SIG-M5 (cell line): ENCODE measurements around the gene COL9A2.

ENCODE experiments used
- DNase-seq: peaks from one replicate; lab custom pipeline; 2025; lab: John Stamatoyannopoulos, UW

COL9A2 gene

DNA sequence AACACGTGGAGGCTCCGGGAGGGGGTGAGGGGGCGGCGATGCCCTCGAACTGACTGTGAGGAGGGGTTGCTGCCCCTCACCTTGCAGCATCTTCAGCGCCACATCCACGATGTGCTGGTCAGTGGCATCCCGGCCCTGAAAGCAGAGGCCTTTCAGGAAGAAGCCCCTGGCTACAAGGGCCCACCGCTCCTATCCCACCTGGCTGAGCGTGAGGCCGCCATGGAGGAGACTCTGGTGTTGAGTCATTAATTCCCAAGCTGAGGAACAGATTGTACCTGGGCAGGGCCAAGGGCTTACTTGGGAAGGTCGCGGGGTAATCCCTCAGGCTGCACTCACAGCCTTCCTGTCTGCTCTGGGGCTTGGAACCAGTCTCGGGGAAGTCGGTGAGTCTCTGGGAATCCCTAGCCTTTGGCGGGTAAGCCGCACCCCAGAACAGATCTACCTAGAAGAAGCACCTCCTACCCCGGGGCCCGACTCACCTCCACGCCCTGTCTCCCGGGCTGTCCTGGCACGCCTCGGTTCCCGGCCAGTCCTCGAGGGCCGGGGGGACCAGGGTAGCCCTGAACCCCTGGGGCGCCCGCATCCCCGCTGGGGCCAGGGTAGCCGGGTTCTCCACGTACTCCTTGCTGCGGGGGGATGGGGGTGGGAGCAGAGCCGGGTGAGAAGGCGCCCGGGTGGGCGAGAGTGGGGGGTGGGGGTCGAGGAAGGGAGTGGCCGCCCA lies 13.9 kb downstream of the COL9A2 start:
- DNase-seq: no peak

DNA sequence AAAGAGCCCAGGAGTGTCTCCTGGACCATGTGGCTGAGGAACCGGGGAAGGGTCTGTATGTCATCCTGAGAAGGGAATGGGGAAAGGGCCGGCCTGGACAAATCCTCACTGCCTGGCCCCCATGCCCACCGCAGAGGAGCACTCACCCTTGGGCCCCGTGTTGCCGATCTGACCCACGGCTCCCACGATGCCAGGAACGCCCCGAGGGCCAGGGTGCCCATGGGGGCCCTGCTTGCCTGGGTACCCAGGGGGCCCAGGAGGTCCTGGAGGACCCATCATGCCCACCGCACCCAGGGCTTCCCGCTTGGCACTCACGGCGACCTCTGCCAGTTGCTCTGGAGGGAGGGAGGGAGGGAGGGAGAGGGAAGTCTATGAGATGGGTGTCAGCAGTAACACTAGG lies 14.6 kb downstream of the COL9A2 start:
- no peak for DNase-seq

DNA sequence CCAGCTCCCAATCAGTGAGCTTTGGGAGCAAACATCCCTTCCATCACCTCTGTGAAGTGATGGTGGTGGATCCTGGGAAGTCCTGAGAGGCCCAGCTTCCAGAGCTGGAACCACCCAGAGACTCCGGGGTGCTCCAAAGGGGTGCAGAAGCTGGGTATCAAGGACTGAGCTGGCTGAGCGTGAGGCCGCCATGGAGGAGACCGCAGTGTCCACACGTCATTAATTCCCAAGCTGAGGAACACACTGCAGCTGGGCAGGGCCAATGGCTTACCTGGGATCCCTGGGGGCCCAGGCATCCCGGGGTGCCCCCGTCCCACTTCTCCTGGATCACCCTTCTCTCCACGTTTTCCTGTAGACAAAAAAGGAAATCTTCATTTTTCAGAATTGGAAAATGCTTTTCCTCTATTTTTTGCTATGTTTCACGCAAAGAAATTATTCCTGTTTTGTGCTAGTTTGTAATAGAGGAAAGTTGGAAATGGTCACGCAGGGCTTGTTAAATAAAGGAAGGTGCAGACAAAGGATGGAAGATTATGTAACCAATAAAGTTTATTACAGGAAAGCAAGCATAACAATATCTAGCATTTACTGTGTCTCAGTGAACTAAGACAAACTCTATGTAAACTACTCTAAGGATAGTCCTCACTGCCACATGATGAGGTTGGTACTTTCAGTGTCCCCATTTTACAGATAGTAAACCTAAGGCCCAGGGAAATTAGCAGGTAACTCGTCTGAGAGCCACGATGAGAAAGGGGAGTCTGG lies 15.4 kb downstream of the COL9A2 start:
- DNase-seq: no peak

DNA sequence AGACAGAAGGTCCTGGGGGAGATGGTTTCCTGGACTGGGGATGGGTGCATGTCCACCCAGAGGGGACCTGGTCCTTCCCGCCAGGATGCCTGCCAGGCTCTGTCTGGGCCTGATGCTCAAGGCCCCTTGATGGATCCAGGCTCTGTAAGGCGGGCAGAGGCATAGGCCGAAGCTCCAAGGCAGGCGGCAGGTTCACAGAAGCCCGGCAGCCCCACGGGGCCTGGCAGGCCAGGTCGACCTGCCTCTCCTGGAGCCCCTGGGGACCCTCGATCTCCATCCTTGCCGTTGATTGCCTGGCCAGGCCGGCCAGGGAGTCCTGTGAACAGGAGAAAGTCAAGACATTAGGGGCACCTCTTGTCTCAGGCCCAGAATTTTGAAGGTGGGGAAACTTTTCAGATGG lies 16.0 kb downstream of the COL9A2 start:
- no peak for DNase-seq

DNA sequence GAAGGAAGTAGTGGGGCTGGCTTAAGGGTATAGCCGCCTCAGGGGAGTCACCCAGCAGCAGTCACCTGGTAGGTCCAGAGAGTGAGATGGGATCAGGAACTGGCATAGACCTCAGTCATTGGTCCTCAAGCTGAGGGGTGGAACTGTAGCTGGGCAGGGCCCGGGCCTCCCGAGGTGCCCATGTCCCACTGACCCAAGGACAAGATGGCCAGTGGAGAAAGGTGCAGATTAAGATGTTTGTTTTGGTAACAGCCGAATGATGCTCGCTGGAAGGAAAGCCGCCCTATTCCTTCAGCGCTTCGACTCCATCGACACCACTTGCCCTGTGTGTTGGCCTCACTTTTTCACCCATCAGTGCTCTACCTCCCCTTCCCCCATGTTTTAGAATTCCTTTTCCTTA lies 16.4 kb downstream of the COL9A2 start:
- DNase-seq: no peak

DNA sequence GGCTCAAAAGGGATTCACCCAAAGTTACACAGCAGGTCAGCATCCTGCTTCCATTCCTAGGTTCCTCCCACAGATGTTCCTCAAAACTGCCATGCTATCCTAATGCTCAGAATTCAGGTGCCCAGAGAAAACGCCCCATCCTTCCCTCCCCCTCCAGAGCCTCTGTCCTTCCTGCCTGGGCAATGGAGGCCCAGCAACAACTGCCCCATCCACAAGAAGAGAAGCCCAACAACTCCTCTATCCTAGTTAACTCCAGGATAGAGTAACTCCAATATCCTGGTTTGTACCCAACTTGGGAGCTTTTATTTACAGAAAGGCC lies 16.9 kb downstream of the COL9A2 start:
- no peak for DNase-seq

DNA sequence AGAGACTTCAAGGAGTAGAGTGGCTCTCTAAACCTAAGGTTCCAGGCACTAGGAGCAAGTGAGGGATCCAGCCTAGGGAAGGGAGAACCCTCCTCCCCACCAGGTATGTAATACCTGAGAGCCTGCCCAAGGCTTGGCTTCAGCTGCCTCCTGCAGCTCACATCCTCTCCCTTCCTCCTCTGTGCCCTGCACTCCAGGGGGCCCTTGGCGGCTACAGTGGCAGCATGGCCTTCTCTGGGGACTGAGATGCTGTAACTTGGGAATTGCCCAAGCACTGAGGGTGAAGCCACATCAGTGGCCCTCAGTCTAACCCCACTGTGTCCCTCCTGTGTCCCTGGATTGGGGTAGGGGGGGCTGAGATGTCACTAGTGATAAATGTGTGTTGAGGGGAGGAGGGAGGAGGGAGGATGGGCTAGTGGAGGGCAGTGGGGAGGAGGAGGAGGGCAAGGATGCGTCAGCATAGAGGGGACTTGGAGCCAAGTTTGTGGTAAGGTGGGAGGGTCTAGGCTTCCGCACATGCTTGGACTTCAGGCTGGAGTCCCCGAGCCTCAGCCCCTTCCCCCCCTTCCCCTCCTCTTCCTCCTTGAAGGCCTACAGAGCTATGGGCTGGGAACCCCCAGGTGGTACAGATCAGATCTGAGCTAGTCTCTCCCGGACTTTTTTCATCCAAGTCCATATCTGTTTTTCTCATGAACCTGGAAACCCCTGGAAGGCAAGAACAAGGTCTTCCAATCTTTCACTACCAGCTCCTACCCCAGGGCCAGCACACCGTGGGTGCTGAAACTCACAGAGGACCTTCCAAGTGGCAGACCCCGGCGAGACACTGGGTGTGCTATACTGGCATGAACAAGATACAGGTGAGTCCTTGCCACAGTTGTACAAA lies 17.5 kb downstream of the COL9A2 start:
- DNase-seq: no peak

DNA sequence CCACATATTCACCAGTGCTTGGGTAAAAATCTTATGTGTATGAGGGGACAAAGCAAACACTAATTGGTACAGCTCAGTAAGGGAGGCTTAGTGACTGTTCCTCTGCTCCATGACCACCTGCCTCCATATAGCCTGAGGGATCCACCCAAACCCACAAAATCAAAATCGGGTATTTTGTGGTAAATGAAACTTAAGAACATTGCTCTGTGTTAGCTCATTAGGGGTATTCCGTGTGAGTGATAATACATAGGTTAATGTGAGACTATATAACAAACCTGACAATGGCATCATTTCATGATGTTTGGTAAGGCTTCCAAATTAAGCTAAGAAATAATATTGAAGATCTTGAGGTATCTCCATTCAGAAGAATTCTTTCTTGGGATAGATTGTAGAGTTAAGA lies 25.8 kb downstream of the COL9A2 start:
- no peak for DNase-seq

DNA sequence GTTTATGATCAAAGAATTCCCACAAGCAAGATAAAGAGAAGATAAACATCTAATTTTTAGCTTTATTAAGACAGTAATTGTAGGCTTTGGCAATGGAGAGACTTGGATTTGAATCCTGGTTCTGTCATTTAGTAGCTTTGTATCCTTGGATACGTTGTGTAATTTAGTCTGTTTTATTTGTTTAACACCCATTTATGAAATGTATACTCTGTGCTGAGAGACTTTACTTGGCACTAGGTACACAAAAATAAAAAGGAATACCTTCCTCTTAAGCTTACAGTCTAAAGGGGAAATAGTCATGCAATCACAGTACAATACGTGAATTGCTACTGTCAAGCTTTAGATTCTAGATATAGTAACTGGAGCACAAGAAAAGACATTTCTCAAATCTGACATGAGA lies 35.2 kb downstream of the COL9A2 start:
- no peak for DNase-seq

DNA sequence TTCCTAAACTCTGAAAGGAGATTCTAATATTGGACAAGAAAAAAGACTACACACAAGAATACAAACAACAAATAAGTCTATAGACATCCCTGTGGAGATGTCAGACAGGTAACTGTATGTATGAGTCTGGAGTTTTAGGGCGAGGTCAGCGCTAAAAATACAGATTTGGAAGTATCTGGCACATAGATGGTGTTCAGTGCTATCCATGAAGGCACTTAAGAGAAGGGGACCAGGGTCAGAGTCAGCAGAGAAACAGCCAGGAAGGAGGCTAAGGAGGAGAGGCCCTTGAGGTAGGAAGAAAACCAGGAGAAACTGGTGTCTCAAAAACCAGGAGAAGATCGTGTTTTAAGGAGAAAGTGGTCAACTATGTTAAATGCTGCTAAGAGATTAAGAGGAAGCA lies 41.0 kb downstream of the COL9A2 start:
- no peak for DNase-seq

DNA sequence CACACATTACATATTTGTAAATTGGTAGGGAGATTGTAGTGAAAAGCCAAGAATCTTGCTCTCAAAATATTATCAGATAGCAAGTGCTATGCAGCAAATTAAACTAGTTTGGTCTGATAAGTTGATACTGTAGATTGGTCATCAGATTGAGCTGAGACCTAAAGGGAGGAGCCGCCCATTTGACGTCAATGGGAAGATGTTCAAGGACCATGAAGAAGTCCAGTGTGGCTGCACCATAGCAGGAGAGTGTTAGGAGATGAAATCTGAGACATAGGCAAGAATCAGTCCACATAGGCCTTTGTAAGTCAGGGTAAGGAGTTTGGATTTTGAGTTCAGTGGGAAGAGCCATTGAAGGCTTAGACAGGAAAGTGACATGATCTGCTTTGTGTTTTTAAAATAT lies 42.8 kb downstream of the COL9A2 start:
- DNase-seq: no peak

DNA sequence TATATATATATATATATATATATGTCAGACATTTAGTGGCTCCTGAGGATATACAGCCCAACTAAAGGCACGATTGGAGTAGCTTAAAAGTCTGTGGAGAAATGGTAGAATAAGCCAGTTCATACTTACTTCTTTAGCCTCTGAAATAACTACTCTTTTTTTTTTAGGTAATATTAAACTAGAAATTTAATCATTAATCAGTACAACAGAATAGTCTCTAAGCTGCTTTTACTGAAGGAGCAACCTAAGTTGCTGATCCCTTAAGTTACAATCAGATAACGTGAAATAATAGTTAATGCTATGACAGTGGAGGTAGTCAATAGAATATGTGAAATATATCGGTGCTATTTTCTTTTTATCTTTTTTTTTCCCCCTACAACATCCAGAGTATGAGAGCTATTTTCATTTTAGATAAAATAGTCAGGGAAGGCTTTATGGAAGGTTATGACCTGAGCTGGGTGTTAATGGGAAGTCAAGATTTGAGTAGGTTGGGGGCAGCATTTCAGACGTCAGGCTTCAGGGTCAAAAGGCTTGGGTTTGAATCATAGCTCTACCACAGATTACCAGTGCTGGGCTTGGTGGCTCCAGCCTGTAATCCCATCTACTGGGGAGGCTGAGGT lies 43.4 kb downstream of the COL9A2 start:
- no peak for DNase-seq

DNA sequence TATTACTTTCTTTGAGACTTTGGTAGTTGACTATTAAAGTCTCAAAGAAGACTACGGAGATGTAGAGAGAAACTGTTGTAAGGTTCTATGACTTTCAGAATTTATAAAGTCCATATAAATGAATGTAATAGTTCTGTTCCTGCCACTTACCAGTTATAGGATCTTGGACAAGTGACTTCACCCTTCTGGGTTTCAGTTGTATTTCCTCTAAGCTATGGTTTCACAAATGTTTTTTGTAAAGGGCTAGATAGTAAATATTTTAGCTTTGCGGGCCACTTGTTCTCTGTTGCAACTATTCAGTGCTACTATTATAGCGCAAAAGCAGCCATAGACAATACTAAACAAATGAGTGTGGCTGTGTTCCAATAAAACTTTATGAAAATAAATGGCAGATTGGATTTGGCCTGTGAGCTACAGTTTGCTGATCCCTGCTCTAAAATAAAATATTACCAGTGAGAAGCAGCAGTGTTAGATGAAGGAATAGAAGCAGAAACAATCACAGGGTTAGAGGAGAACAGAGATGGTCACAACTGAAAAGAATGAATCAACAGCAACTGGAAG lies 44.4 kb downstream of the COL9A2 start:
- no peak for DNase-seq

DNA sequence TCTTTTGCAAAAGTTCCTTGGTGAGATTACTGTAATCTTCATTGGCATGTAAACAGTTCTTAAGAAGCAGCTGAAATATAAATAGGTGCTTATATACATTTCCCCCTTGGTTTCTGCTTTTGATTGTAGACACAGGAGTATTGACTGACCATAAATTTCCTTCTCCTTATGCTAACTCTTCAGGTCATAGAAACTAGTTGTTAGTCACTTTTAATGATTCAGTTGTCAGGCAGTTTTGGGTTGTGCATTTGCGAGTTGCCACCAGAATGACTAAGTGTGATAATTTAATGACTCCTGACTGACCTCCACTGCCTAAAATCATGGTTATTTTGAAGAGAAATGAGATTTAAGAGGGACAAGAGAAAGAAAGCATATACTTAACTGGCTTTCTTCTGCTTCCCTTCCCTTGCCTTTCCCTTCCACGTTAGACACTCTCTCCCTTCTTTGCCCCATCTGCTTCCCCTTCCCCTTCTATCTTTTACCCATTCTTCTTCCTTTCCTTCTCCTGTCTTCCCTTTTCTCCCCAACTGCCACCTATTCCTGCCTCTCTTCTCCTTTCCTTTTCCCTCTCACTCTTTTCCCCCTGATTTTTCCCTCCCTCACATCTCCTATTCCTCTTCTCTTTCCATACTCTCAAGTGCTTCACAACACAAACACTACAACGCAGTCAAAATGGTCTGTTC lies 46.8 kb downstream of the COL9A2 start:
- DNase-seq: no peak

DNA sequence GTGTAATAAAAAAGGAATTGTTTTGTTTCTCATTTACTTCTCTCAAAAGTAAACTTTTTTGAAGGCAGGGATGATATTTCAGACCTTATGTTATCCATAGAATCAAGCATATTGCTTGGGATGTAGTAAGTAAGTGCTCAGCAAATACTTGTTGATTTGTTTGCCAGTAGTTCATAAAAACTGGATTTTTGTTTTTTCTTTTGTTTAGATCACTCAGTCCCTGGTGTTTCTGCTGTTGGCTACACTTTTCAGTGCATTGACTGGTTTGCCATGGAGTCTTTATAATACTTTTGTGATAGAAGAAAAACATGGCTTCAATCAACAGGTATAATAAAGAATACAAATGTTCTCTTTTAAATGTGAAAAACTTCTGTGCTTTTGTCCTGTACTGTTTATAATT lies 48.9 kb downstream of the COL9A2 start:
- DNase-seq: no peak

DNA sequence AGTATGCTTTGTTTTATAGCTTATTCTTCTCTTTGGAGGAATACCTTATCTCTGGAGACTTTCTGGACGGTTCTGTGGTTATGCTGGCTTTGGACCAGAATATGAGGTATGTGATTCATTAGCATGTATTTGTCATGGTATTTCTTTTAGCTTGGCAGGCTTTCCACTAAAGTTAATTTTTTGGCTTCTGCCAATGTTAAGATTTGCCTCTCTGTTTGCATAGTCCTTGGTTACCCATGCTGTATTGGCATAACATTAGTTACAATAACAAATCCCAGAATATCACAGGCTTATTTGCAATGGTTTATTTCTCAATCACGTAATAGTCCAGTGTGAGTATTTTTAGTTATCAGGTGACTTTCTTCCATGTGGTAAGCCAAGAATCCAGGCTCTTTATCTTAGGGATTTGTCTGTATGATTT lies 49.3 kb downstream of the COL9A2 start:
- DNase-seq: no peak

DNA sequence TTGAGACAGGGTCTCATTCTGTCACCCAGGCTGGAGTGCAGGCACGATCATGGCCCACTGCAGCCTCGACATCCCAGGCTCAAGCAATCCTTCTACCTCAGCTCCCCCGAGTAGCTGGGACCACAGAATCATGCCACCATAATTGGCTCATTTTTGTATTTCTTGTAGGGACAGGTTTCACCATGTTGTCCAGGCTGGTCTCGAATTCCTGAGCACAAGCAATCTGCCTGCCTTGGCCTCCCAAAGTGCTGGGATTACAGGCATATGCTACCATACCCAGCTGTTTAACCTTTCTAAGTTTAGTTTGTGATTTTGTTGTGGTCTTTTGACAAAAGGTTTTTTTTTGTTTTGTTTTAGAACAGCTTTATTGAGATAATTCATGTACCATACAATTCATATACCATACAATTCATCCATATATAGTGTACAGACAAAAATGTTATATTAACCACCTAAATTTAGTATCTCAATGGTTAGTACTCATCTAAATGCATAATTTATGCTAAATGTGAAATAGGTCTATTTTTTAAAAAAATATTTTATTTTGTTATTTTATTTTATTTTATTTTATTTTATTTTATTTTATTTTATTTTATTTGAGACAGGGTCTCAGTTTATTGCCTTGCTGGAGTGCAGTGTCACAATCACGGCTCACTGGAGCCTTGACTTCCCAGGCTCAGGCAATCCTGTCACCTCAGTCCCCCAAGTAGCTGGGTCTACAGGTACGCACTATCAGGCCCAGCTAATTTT lies 50.1 kb downstream of the COL9A2 start:
- no peak for DNase-seq

DNA sequence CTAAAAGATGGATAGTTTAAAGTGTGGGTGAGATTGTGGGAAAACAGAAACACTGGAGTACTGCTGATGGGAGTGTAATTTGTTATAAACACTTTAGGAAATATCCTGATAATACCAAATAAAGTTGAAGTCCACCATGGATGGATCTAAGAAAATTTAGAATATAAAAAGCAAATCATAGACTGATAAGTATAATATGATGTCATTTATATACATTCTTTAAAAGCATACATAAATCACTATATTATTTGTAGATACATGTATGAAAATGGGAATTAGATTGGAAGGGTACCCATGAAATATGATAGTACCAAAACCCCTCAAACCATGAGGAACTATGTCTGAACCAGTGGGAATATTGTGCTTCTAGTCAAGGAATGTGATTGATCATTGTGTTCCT lies 51.2 kb downstream of the COL9A2 start:
- DNase-seq: no peak

DNA sequence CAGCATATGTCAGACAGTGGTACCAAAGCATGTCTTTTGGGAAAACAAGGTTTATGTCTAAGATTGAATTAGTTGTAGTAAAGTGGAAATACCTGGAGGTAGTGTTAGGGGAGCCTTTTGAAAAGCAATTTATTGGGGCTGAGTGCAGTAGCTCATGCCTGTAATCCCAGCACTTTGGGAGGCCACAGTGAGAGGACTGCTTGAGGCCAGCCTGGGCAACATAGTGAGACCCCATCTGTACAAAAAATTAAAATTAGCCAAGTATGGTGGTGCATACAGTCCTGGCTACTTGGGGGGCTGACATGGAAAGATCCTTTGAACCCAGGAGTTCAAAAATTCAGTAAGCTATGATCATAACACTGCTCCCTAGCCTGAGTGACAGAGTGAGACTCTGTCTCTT lies 51.8 kb downstream of the COL9A2 start:
- DNase-seq: no peak

DNA sequence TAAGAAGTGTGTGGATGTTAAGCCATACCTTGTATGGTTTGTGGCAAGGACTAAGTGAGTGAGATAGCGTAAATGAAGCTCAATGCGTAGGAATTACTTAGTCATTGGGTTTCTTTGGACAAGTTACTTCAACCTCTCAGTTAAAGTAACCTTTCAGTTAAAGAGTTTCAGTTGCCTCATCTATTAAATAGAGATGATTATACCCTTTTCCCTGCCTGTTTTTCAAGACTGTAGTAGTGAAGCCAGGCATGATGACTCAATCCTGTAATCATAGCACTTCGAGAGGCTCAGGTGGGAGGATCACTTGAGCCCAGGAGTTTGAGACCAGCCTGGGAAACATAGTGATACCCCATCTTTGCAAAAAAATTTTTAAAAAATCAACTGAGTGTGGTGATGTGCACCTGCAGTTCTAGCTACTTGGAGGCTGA lies 52.7 kb downstream of the COL9A2 start:
- DNase-seq: no peak

DNA sequence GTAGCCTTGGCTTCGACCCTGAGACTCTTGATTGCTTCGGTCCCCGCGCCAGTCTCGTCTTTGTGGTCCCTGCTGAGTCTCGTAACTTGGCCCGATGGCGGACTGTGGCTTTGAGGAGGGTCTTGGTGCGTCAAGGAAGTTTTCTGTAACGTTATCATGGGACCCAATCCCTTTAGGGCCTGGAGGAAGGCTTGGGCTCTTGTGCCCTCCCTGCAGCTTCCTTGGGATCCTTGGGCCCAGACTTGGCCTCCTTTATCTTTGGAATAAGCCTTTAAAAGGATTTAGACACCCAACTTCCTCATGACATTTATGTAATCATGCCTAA lies 58.7 kb downstream of the COL9A2 start:
- DNase-seq: no peak
